Stimulated activated CD8-positive, alpha-beta memory T cell treated with anti-CD3 and anti-CD28 coated beads, Interleukin-7, amount 100 ng/mL, for 48 hours (primary cell): Measurements from ENCODE around the gene LRRIQ4.

ENCODE experiments used
- DNase-seq, 2 donors: peaks; one replicate each; pipeline ENCODE4 v3.0.0-alpha.2; 2020; ENCODE audit warnings: low read depth in 1 of 2; ENCODE audit errors: extremely low read depth in 1 of 2

Gene LRRIQ4

GRCh38 chr3:169850618-169851017, 37.9 kb downstream of the LRRIQ4 start:
- no peak for DNase-seq

GRCh38 chr3:169855514-169855913, 42.8 kb downstream of the LRRIQ4 start:
- DNase-seq: no peak

GRCh38 chr3:169857811-169858210, 45.1 kb downstream of the LRRIQ4 start:
- DNase-seq: no peak

GRCh38 chr3:169861871-169862270, 49.2 kb downstream of the LRRIQ4 start:
- no peak for DNase-seq

GRCh38 chr3:169863458-169863899, 50.8 kb downstream of the LRRIQ4 start:
- peak; percentile 29 to 43 for DNase-seq

- no peak for DNase-seq
Observed at GRCh38 chr3:169864270-169864669, 51.6 kb downstream of the LRRIQ4 start.

- peak in 1 of 2 donors; percentile 37 for DNase-seq
Observed at GRCh38 chr3:169865176-169865767, 52.6 kb downstream of the LRRIQ4 start.

GRCh38 chr3:169867584-169868210, 55.0 kb downstream of the LRRIQ4 start:
- DNase-seq: no peak

GRCh38 chr3:169868369-169868768, 55.7 kb downstream of the LRRIQ4 start:
- DNase-seq: no peak

GRCh38 chr3:169869484-169870220, 57.0 kb downstream of the LRRIQ4 start, which contains the start of gene LRRC31:
LRRC31 (minus strand) TSS chr3:169869935; CDS start chr3:169869807, 128 bp downstream.
- DNase-seq: no peak

GRCh38 chr3:169871129-169871886, 58.6 kb downstream of the LRRIQ4 start:
- no peak for DNase-seq

GRCh38 chr3:169879013-169879557, 66.4 kb downstream of the LRRIQ4 start:
- DNase-seq: no peak

- no peak for DNase-seq
Observed at GRCh38 chr3:169879845-169880575, 67.3 kb downstream of the LRRIQ4 start.

GRCh38 chr3:169880576-169881250, 68.0 kb downstream of the LRRIQ4 start:
- no peak for DNase-seq

- DNase-seq: no peak
Observed at GRCh38 chr3:169886671-169887070, 74.0 kb downstream of the LRRIQ4 start.
